C4-2B (cell line): ENCODE results near the gene PTPRT.

Source experiments
- ZFX ChIP-seq: fragments of 450-650 bp; IDR thresholded peaks from 2 replicates; pipeline ENCODE4 v1.6.1; 2017
- TF ChIP-seq, protein P1 (sequence below): fragments of 450-650 bp; conservative IDR thresholded peaks from 2 replicates; pipeline ENCODE4 v1.5.1; 2017; ENCODE audit warnings: mild to moderate bottlenecking

DNA sequence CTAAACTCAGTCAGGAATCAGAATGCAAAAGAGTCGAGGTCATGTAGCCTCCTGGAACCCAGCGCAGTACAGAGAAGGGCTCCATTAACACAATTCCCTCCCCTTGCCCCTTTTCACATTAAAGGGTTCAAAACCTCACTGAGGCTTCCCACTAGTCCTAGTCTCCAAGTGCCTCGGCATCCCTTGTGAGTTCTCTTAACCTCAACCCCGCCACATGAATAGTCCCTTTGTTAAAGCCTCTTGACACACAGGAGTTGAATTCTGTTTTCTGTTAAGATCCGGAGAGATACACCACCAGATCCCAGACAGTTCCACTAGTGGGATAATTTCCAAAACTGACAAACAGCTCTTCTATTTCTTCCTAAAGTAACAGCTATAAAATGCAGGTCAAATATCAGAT lies 17.8 kb downstream of the PTPRT start:
- TF ChIP-seq, protein P1, sequence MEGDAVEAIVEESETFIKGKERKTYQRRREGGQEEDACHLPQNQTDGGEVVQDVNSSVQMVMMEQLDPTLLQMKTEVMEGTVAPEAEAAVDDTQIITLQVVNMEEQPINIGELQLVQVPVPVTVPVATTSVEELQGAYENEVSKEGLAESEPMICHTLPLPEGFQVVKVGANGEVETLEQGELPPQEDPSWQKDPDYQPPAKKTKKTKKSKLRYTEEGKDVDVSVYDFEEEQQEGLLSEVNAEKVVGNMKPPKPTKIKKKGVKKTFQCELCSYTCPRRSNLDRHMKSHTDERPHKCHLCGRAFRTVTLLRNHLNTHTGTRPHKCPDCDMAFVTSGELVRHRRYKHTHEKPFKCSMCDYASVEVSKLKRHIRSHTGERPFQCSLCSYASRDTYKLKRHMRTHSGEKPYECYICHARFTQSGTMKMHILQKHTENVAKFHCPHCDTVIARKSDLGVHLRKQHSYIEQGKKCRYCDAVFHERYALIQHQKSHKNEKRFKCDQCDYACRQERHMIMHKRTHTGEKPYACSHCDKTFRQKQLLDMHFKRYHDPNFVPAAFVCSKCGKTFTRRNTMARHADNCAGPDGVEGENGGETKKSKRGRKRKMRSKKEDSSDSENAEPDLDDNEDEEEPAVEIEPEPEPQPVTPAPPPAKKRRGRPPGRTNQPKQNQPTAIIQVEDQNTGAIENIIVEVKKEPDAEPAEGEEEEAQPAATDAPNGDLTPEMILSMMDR: no peak
- no peak for TF ChIP-seq ZFX
